Neutrophil (primary cell): ENCODE data around the gene CC2D1B.
A peak's percentile ranks its signal among the peaks of the same experiment; 100 is the strongest.
"Not testable (repeated sequence)": the region's sequence is repeated elsewhere in the genome, so short reads cannot be mapped to it uniquely, and the experiment has no call there.

ENCODE experiments used
- H3K27ac ChIP-seq: fragments of 200-600 bp; sonication (generic); 2 replicates; pipeline ENCODE4 v1.5.1; 2016; ENCODE audit warnings: mild to moderate bottlenecking, moderate library complexity
- H3K27me3 ChIP-seq: fragments of 200-600 bp; sonication (generic); 2 replicates; pipeline ENCODE4 v1.6.0; 2016; ENCODE audit warnings: mild to moderate bottlenecking
- H3K36me3 ChIP-seq: fragments of 200-600 bp; sonication (generic); 2 replicates; pipeline ENCODE4 v1.5.1; 2017
- H3K4me1 ChIP-seq, 2 experiments: fragments of 200-600 bp in 1 of 2; sonication (generic) in 1 of 2; 1 replicate in 1 of 2; 2 replicates in 1 of 2; pipeline versions ENCODE4 v1.5.1 to v1.6.1; 2013 to 2016; ENCODE audit warnings: low read depth in 1 of 2, low read length in 1 of 2, mild to moderate bottlenecking in 1 of 2, moderate library complexity in 1 of 2; ENCODE audit not compliant: control insufficient read depth in 1 of 2, insufficient read depth in 1 of 2
- H3K4me3 ChIP-seq, 2 experiments: fragments of 200-600 bp in 1 of 2; sonication (generic) in 1 of 2; 1 replicate in 1 of 2; 2 replicates in 1 of 2; pipeline ENCODE4 v1.5.1; 2013 to 2016; ENCODE audit warnings: low read depth in 1 of 2, low read length in 1 of 2, mild to moderate bottlenecking in 1 of 2, moderate library complexity in 1 of 2
- H3K9me3 ChIP-seq: fragments of 200-600 bp; sonication (generic); 2 replicates; pipeline ENCODE4 v1.5.1; 2016
- CTCF ChIP-seq: fragments of 200-600 bp; sonication (generic); IDR thresholded peaks from 2 replicates; pipeline ENCODE4 v1.5.1; 2016; ENCODE audit warnings: antibody characterized with exemption

Gene CC2D1B

GRCh38 chr1:52386458-52386857, 20.5 kb upstream of the CC2D1B start:
- no peak for TF ChIP-seq CTCF
- Histone ChIP-seq H3K4me1 (no peaks in the 10 kb centered on the region), H3K9me3 (no peaks in the 10 kb centered on the region), H3K27me3 (no peaks in the 10 kb centered on the region), H3K36me3 (peaks cover 60% of the 10 kb centered on the region), H3K4me3 (no peak overlapping the region), H3K27ac (no peak overlapping the region)

GRCh38 chr1:52385376-52385775, 19.4 kb upstream of the CC2D1B start:
- H3K4me1 ChIP-seq = no peaks in the 10 kb centered on the region
- peaks cover 67% of the 10 kb centered on the region for H3K36me3 ChIP-seq
- TF ChIP-seq CTCF = no peak
- no peaks in the 10 kb centered on the region for H3K27me3 ChIP-seq
- H3K27ac ChIP-seq = no peak overlapping the region
- no peak overlapping the region for H3K4me3 ChIP-seq
- H3K9me3 ChIP-seq = no peaks in the 10 kb centered on the region

DNA sequence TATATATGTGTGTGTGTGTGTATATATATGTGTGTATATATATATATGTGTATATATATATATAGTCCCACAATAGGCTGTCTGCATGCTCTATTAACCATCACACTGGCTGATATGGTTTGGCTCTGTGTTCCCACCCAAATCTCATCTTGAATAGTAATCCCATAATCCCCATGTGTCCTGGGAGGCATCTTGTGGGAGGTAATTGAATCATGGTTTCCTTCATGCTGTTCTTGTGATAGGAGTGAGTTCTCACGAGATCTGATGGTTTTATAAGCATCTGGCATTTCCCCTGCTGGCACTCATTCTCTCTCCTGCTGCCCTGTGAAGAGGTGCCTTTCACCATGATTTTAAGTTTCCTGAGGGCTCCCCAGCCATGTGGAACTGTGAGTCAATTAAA, 3.8 kb upstream of the CC2D1B start:
- Histone ChIP-seq H3K27me3 (peaks cover 14% of the 10 kb centered on the region), H3K36me3 (peaks cover 24% of the 10 kb centered on the region), H3K4me1 (peaks cover 22 to 23% of the 10 kb centered on the region in 2 experiments)
- not testable (repeated sequence) for H3K9me3 ChIP-seq, H3K27ac ChIP-seq, H3K4me3 ChIP-seq

- Histone ChIP-seq H3K4me1 (peaks cover 30% of the 10 kb centered on the region in 2 experiments), H3K27ac (no peak overlapping the region), H3K36me3 (peaks cover 20% of the 10 kb centered on the region), H3K27me3 (peaks cover 14% of the 10 kb centered on the region), H3K9me3 (no peaks in the 10 kb centered on the region), H3K4me3 (peak overlapping the region; percentile 26 to 60)
- no peak for TF ChIP-seq CTCF
These were observed 2.6 kb upstream of the CC2D1B start for GRCh38 chr1:52368383-52369172.

- Histone ChIP-seq H3K27me3 (peaks cover 14% of the 10 kb centered on the region), H3K9me3 (no peaks in the 10 kb centered on the region), H3K4me3 (no peak overlapping the region), H3K36me3 (peaks cover 17% of the 10 kb centered on the region), H3K4me1 (peaks cover 30% of the 10 kb centered on the region in 2 experiments), H3K27ac (no peak overlapping the region)
- TF ChIP-seq CTCF = no peak
These were observed 1.3 kb upstream of the CC2D1B start for GRCh38 chr1:52367272-52367671.

DNA sequence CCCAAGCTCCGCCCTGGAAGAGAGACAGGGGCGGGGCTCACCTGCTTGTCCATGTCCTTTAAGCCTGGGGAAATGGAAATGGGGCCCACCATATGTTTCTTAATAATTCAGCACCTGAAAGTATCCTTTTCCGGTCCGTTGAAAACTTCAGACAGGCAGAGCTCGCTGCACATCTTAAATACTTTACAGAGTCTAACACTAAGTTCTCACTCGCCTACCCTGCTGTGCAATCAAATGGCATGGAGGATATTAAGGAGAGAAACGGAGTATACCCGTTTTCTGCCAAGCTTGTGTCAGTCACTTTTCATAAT, 467 bp upstream of the CC2D1B start:
- H3K36me3 ChIP-seq = peaks cover 23% of the 10 kb centered on the region
- H3K4me3 ChIP-seq = peak overlapping the region; percentile 79 to 89
- H3K4me1 ChIP-seq = peaks cover 30% of the 10 kb centered on the region in 2 experiments
- no peaks in the 10 kb centered on the region for H3K9me3 ChIP-seq
- no peak for TF ChIP-seq CTCF
- peak overlapping the region; percentile 92 for H3K27ac ChIP-seq
- peaks cover 14% of the 10 kb centered on the region for H3K27me3 ChIP-seq
